ACC112 (cell line): ENCODE results near the gene SEL1L.

Source experiments
- H2AFZ ChIP-seq: fragments of 200-600 bp; sonication (generic); one replicate; pipeline ENCODE4 v1.6.0; 2017; ENCODE audit warnings: antibody characterized with exemption, low read length; ENCODE audit not compliant: unreplicated experiment
- H3K27ac ChIP-seq: fragments of 200-600 bp; sonication (generic); 2 replicates; pipeline ENCODE4 v1.5.1; 2014; ENCODE audit warnings: low read depth, mild to moderate bottlenecking, antibody characterized with exemption, low read length, moderate library complexity
- H3K27me3 ChIP-seq: fragments of 200-600 bp; sonication (generic); 2 replicates; pipeline ENCODE4 v1.6.1; 2014; ENCODE audit warnings: mild to moderate bottlenecking, antibody characterized with exemption, low read length, moderate library complexity, mixed read lengths; ENCODE audit not compliant: insufficient read depth
- H3K36me3 ChIP-seq: fragments of 200-600 bp; sonication (generic); 2 replicates; pipeline ENCODE4 v1.6.1; 2016; ENCODE audit warnings: mild to moderate bottlenecking, antibody characterized with exemption, low read length, moderate library complexity, mixed read lengths; ENCODE audit not compliant: insufficient read depth
- H3K4me1 ChIP-seq: fragments of 200-600 bp; sonication (generic); one replicate; pipeline ENCODE4 v1.6.1; 2016; ENCODE audit warnings: low read length, mixed read lengths; ENCODE audit not compliant: insufficient read depth, unreplicated experiment, control insufficient read depth
- H3K4me3 ChIP-seq: fragments of 200-600 bp; sonication (generic); 2 replicates; pipeline ENCODE4 v1.5.1; 2014; ENCODE audit warnings: mild to moderate bottlenecking, low read depth, low read length
- H3K79me2 ChIP-seq: fragments of 200-600 bp; sonication (generic); one replicate; pipeline ENCODE4 v1.6.0; 2016; ENCODE audit warnings: low read length; ENCODE audit not compliant: control insufficient read depth, unreplicated experiment, insufficient read depth

The SEL1L gene

DNA sequence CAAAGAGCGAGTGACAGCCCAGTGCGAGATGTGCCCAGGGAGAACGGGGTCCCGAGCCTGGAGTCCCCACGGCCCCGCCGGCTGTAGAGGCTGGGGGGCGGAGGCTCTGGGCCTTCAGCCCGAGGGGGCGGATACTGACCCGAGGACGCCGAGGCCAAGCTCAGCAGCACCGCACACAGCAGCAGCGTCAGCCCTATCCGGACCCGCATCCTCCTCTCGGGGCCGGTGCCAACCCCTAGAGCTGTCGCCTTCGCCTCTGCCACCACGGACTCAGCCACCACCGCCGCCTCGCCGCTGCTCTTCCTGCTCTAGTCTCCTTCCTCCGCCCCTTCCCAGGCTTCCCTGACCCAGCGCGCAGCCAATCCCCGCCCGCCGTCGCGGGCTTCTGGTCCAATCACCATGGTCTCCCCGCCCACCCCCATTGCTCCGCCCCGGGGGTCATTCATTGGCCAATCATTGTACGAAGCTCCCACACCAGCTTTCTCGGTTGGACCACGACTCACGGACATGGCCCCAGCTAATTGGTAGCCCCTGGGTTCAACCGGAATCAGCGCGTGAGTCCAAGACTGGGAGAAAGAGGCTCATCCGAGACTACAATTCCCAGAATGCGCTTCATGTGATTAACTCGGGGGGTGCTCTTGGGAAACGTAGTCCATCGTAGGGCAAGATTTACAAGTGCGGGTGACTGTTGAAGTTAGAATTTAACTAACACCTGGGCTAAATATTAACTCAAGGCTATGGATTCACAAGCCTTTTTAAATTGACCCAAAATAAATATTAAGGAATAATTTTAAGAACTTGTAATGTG lies at the start of gene SEL1L:
SEL1L (minus strand) TSS at position 318 of the 808 bp plus-strand sequence; CDS start at position 209, 109 bp downstream.
- peak within 1 kb of the TSS; percentile 68 for H2AFZ ChIP-seq
- peaks cover 18% of the 10 kb centered on the region for H3K4me1 ChIP-seq
- peaks cover 32% of the 10 kb centered on the region for H3K79me2 ChIP-seq
- H3K4me3 ChIP-seq, result peak within 1 kb of the TSS; percentile 90
- H3K36me3 ChIP-seq, result no peaks in the 10 kb centered on the region
- peaks cover 7% of the 10 kb centered on the region for H3K27me3 ChIP-seq
- H3K27ac ChIP-seq, result no peak within 1 kb of the TSS

DNA sequence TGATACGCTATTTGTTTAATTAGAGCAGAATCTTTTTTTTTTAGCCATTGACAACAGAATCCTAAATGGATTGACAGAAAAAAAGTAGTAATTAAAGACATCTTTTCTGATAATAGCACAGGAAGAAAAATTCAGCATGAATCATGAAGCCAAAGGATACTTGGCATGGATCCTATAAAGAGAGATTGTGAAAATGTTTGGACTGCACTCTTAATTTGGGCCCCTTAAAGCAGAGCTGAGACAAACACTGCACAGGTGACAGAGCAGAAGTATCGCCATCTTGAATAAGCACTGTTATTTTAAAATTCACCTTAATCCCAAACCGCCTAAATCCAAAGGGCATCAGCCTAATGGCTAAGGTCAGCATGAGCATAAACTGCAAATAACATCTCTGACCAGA lies 48.8 kb upstream of the SEL1L start:
- H3K27me3 ChIP-seq, result no peaks in the 10 kb centered on the region
- no peak overlapping the region for H3K27ac ChIP-seq
- no peak overlapping the region for H3K4me3 ChIP-seq
- no peaks in the 10 kb centered on the region for H3K36me3 ChIP-seq
- no peak overlapping the region for H2AFZ ChIP-seq
- H3K79me2 ChIP-seq, result no peaks in the 10 kb centered on the region
- no peaks in the 10 kb centered on the region for H3K4me1 ChIP-seq

DNA sequence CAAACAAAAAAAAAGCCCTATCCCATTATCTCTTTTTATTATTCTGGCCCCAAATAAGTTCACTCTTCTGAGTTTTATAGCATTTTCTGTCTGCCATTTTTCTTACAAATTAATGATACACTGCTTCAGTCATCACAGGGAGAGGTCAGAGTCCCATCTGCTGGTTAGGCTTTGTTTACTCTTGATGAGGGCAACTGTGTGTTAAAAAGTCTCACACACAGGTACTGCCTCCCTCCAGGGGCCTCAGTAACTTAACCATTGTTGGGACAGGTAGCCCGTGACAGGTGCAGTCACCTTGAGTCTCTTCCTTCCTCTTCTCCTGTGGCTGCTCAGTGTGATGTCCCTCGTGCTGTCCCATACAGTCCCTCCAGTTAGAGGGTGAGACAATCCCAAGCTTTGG lies 45.5 kb upstream of the SEL1L start:
- H2AFZ ChIP-seq, result no peak overlapping the region
- H3K27me3 ChIP-seq, result no peaks in the 10 kb centered on the region
- H3K4me3 ChIP-seq, result no peak overlapping the region
- H3K4me1 ChIP-seq, result no peaks in the 10 kb centered on the region
- H3K79me2 ChIP-seq, result no peaks in the 10 kb centered on the region
- H3K27ac ChIP-seq, result no peak overlapping the region
- no peaks in the 10 kb centered on the region for H3K36me3 ChIP-seq

GRCh38 chr14:81571437-81571836 lies 37.8 kb upstream of the SEL1L start:
- H3K4me3 ChIP-seq, result no peak overlapping the region
- H2AFZ ChIP-seq, result no peak overlapping the region
- peaks cover 26% of the 10 kb centered on the region for H3K27me3 ChIP-seq
- no peaks in the 10 kb centered on the region for H3K36me3 ChIP-seq
- H3K27ac ChIP-seq, result no peak overlapping the region
- no peaks in the 10 kb centered on the region for H3K79me2 ChIP-seq
- H3K4me1 ChIP-seq, result no peaks in the 10 kb centered on the region

DNA sequence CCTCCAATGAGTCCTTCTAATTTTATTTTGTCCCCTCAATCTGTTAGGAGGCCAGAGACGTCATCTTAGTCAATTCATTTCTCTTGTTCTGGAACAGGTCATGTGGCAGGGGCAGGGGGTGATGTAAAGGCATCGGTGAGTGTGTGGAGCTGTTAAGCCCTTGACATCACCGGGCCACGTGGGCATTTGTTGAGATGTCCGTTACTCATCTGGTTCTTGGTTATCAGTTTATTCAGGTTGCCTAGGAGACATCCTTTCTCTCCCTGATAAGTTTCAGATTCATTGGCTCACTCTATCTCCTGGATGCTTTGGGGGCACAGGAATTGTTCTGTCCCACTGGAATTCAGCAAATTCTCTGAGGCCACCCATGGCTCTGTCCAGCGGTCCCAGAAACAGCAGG lies 33.6 kb upstream of the SEL1L start:
- Histone ChIP-seq H3K27ac (no peak overlapping the region), H3K27me3 (peaks cover 47% of the 10 kb centered on the region), H2AFZ (no peak overlapping the region), H3K79me2 (no peaks in the 10 kb centered on the region), H3K4me3 (no peak overlapping the region), H3K4me1 (no peaks in the 10 kb centered on the region), H3K36me3 (no peaks in the 10 kb centered on the region)

DNA sequence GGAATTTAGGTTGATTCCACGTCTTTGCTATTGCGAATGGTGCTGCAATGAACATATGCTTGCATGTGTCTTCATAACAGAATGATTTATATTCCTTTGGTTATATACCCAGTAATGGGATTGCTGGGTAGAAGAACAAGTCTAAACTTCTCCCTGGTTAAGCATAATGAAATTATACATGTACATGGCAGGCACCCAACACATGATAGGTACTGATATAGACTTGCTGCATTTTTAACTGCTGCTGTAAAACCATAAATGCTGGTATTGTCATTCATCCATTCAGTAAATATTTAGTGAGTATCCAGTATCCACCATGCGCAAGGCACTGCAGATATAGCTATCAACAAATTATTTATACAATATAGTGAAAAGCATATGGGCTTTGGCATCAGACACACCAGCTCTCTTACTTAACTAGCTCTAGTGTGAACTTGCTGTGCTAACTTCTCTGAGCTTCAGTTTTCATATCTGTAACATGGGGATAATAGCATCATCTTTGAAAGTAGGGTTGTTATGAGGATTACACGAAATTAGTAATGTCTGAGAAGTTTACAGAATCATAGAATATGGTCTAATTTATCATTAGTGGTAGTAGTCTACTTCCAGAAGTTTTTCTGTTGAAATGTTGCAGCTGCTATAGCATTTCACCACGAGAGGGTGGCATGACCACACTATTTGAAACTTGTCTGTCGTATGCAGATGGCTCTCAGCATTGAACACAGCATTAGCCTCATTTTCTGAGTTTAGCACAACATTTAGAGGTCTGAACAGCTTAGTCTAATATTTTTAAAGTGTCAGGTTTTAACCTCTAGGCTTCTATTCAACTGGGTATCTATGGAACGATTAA lies 32.0 kb upstream of the SEL1L start:
- no peaks in the 10 kb centered on the region for H3K4me1 ChIP-seq
- H3K36me3 ChIP-seq, result no peaks in the 10 kb centered on the region
- no peak overlapping the region for H3K4me3 ChIP-seq
- no peaks in the 10 kb centered on the region for H3K79me2 ChIP-seq
- no peak overlapping the region for H3K27ac ChIP-seq
- H3K27me3 ChIP-seq, result peaks cover 47% of the 10 kb centered on the region
- H2AFZ ChIP-seq, result no peak overlapping the region

GRCh38 chr14:81562818-81563217 lies 29.2 kb upstream of the SEL1L start:
- H3K36me3 ChIP-seq, result no peaks in the 10 kb centered on the region
- no peak overlapping the region for H2AFZ ChIP-seq
- peaks cover 29% of the 10 kb centered on the region for H3K27me3 ChIP-seq
- H3K4me3 ChIP-seq, result no peak overlapping the region
- no peak overlapping the region for H3K27ac ChIP-seq
- no peaks in the 10 kb centered on the region for H3K79me2 ChIP-seq
- no peaks in the 10 kb centered on the region for H3K4me1 ChIP-seq

GRCh38 chr14:81561084-81561775 lies 27.6 kb upstream of the SEL1L start:
- Histone ChIP-seq H3K27me3 (peaks cover 19% of the 10 kb centered on the region), H3K4me3 (no peak overlapping the region), H3K4me1 (no peaks in the 10 kb centered on the region), H2AFZ (no peak overlapping the region), H3K36me3 (no peaks in the 10 kb centered on the region), H3K79me2 (no peaks in the 10 kb centered on the region), H3K27ac (no peak overlapping the region)

- Histone ChIP-seq H3K4me3 (no peak overlapping the region), H3K36me3 (no peaks in the 10 kb centered on the region), H3K79me2 (no peaks in the 10 kb centered on the region), H3K4me1 (no peaks in the 10 kb centered on the region), H3K27me3 (peaks cover 13% of the 10 kb centered on the region; the same call in 1 of the 2 replicates), H2AFZ (no peak overlapping the region), H3K27ac (no peak overlapping the region)
These were observed 25.7 kb upstream of the SEL1L start for GRCh38 chr14:81559385-81559784.

- H3K27ac ChIP-seq, result no peak overlapping the region
- no peaks in the 10 kb centered on the region for H3K27me3 ChIP-seq
- H2AFZ ChIP-seq, result no peak overlapping the region
- no peaks in the 10 kb centered on the region for H3K36me3 ChIP-seq
- H3K4me3 ChIP-seq, result no peak overlapping the region
- H3K4me1 ChIP-seq, result no peaks in the 10 kb centered on the region
- no peaks in the 10 kb centered on the region for H3K79me2 ChIP-seq
These were observed 23.5 kb upstream of the SEL1L start for GRCh38 chr14:81557146-81557545.
